ENCODE data around the gene MRPL41. TPM values are rescaled to one million over a fixed set of nuclear protein-coding genes. Genes with fewer than 3 reads are reported as not detected.

The MRPL41 gene
- total and polyA plus RNA-seq, 2 donors (not counting 1 experiment from before 2014, with no cell fraction given), result 10.9 to 53.2 TPM

- Histone ChIP-seq H3K4me1 (ENCODE audit: control insufficient read depth, extremely low read depth, insufficient read depth, low read length) (no peaks in the 10 kb centered on the region), H3K9me3 (ENCODE audit: control insufficient read depth, insufficient read depth, low read depth, low read length) (no peaks in the 10 kb centered on the region), H3K27ac (ENCODE audit: insufficient read depth, low read length) (no peak overlapping the region), H2AFZ (ENCODE audit: low read length) (no peak overlapping the region), H3K79me2 (ENCODE audit: control insufficient read depth, insufficient read depth, low read length) (peaks cover 4% of the 10 kb centered on the region), H3K4me3 (replicated peaks in 1 of 4; ENCODE audit: control extremely low read depth in 1 of 4, insufficient read depth in 1 of 4, low read depth in 3 of 4, low read length in 4 of 4) (no peak overlapping the region), H3K27me3 (ENCODE audit: control insufficient read depth, insufficient read depth, low read length) (no peaks in the 10 kb centered on the region), H4K20me1 (ENCODE audit: control insufficient read depth, extremely low read depth, insufficient read depth, low read length) (no peaks in the 10 kb centered on the region), H3K36me3 (ENCODE audit: control insufficient read depth, insufficient read depth, low read length) (peaks cover 7% of the 10 kb centered on the region), H3K9ac (ENCODE audit: insufficient read depth, low read length) (no peak overlapping the region), H3K4me2 (ENCODE audit: extremely low read depth, insufficient read depth, low read length) (no peak overlapping the region)
- no peak for TF ChIP-seq EZH2 (IDR thresholded peaks at IDR 0.05; ENCODE audit: low read length, missing control alignments)
- TF ChIP-seq CTCF (conservative IDR thresholded peaks at IDR 0.05 in 1 of 2, IDR thresholded peaks at IDR 0.05 in 1 of 2; ENCODE audit: low read depth in 1 of 2, low read length in 2 of 2), result no peak
- no peak for DNase-seq (ENCODE audit: low read depth in 2 of 2)
These were observed 18.0 kb downstream of the MRPL41 start for GRCh38 chr9:137569609-137570203.

- peaks cover 8% of the 10 kb centered on the region for H3K79me2 ChIP-seq (ENCODE audit: control insufficient read depth, insufficient read depth, low read length)
- no peak overlapping the region for H3K9ac ChIP-seq (ENCODE audit: insufficient read depth, low read length)
- H3K9me3 ChIP-seq (ENCODE audit: control insufficient read depth, insufficient read depth, low read depth, low read length), result no peaks in the 10 kb centered on the region
- TF ChIP-seq CTCF (conservative IDR thresholded peaks at IDR 0.05 in 1 of 2, IDR thresholded peaks at IDR 0.05 in 1 of 2; ENCODE audit: low read depth in 1 of 2, low read length in 2 of 2) (no peak), EZH2 (IDR thresholded peaks at IDR 0.05; ENCODE audit: low read length, missing control alignments) (no peak)
- H3K4me2 ChIP-seq (ENCODE audit: extremely low read depth, insufficient read depth, low read length), result no peak overlapping the region
- no peaks in the 10 kb centered on the region for H3K4me1 ChIP-seq (ENCODE audit: control insufficient read depth, extremely low read depth, insufficient read depth, low read length)
- no peak overlapping the region for H2AFZ ChIP-seq (ENCODE audit: low read length)
- H3K27me3 ChIP-seq (ENCODE audit: control insufficient read depth, insufficient read depth, low read length), result no peaks in the 10 kb centered on the region
- peaks cover 9% of the 10 kb centered on the region for H3K36me3 ChIP-seq (ENCODE audit: control insufficient read depth, insufficient read depth, low read length)
- H3K4me3 ChIP-seq (replicated peaks in 1 of 4; ENCODE audit: control extremely low read depth in 1 of 4, insufficient read depth in 1 of 4, low read depth in 3 of 4, low read length in 4 of 4), result no peak overlapping the region
- DNase-seq (ENCODE audit: low read depth in 2 of 2), result no peak
- no peaks in the 10 kb centered on the region for H4K20me1 ChIP-seq (ENCODE audit: control insufficient read depth, extremely low read depth, insufficient read depth, low read length)
- H3K27ac ChIP-seq (ENCODE audit: insufficient read depth, low read length), result no peak overlapping the region
These were observed 18.9 kb downstream of the MRPL41 start for GRCh38 chr9:137570566-137570965.

GRCh38 chr9:137574192-137574591 lies 22.5 kb downstream of the MRPL41 start:
- peaks cover 32% of the 10 kb centered on the region for H3K79me2 ChIP-seq (ENCODE audit: control insufficient read depth, insufficient read depth, low read length)
- H3K9ac ChIP-seq (ENCODE audit: insufficient read depth, low read length), result no peak overlapping the region
- no peak for DNase-seq (ENCODE audit: low read depth in 2 of 2)
- no peaks in the 10 kb centered on the region for H4K20me1 ChIP-seq (ENCODE audit: control insufficient read depth, extremely low read depth, insufficient read depth, low read length)
- H3K27me3 ChIP-seq (ENCODE audit: control insufficient read depth, insufficient read depth, low read length), result no peaks in the 10 kb centered on the region
- no peak overlapping the region for H2AFZ ChIP-seq (ENCODE audit: low read length)
- H3K27ac ChIP-seq (ENCODE audit: insufficient read depth, low read length), result no peak overlapping the region
- TF ChIP-seq CTCF (conservative IDR thresholded peaks at IDR 0.05 in 1 of 2, IDR thresholded peaks at IDR 0.05 in 1 of 2; ENCODE audit: low read depth in 1 of 2, low read length in 2 of 2) (no peak), EZH2 (IDR thresholded peaks at IDR 0.05; ENCODE audit: low read length, missing control alignments) (no peak)
- H3K36me3 ChIP-seq (ENCODE audit: control insufficient read depth, insufficient read depth, low read length), result peaks cover 12% of the 10 kb centered on the region
- peaks cover 7% of the 10 kb centered on the region for H3K4me1 ChIP-seq (ENCODE audit: control insufficient read depth, extremely low read depth, insufficient read depth, low read length)
- H3K9me3 ChIP-seq (ENCODE audit: control insufficient read depth, insufficient read depth, low read depth, low read length), result no peaks in the 10 kb centered on the region
- H3K4me3 ChIP-seq (replicated peaks in 1 of 4; ENCODE audit: control extremely low read depth in 1 of 4, insufficient read depth in 1 of 4, low read depth in 3 of 4, low read length in 4 of 4), result no peak overlapping the region
- no peak overlapping the region for H3K4me2 ChIP-seq (ENCODE audit: extremely low read depth, insufficient read depth, low read length)

Data from fibroblast of lung (primary cell).